OCI-LY7 (cell line): ENCODE measurements around the gene SLC9A9. TPM values are rescaled to one million over a fixed set of nuclear protein-coding genes. Genes with fewer than 3 reads are reported as not detected.

Experiments
- BruUV-seq: library from RNA; stranded (reverse); fragments of 400-500 nt; replicated peaks from 2 replicates; lab custom pipeline; 2021; lab: Mats Ljungman, UMichigan
- CTCF ChIA-PET: fragments of 300-600 bp; sonication (Branson Sonifier 250); formaldehyde crosslinking; loops from one replicate; lab custom pipeline; 2022; ENCODE audit warnings: antibody characterized with exemption; ENCODE audit not compliant: unreplicated experiment; lab: Charles Lee
- POLR2A ChIA-PET: fragments of 300-600 bp; sonication (Branson Sonifier 250); formaldehyde crosslinking; loops from one replicate; lab custom pipeline; 2022; ENCODE audit warnings: antibody characterized with exemption; lab: Charles Lee
- DNase-seq: peaks from one replicate; pipeline ENCODE4 v3.0.0-alpha.2; 2015; ENCODE audit warnings: low spot score
- H2AFZ ChIP-seq: fragments of 200-600 bp; sonication (generic), shearing (Covaris generic); 2 replicates; pipeline ENCODE4 v1.6.1; 2014; ENCODE audit warnings: mild to moderate bottlenecking, antibody characterized with exemption, low read length, moderate library complexity
- H3K27ac ChIP-seq: fragments of 200-600 bp; sonication (generic); 2 replicates; pipeline ENCODE4 v1.5.1; 2014; ENCODE audit warnings: mixed run types, low read depth, mild to moderate bottlenecking, moderate library complexity, low read length, inconsistent platforms; ENCODE audit not compliant: poor library complexity, severe bottlenecking
- H3K36me3 ChIP-seq: fragments of 200-600 bp; sonication (generic); 2 replicates; pipeline ENCODE4 v1.6.1; 2014; ENCODE audit warnings: mild to moderate bottlenecking, antibody characterized with exemption, low read length, moderate library complexity, mixed read lengths; ENCODE audit not compliant: insufficient read depth
- H3K4me1 ChIP-seq: fragments of 200-600 bp; sonication (generic); 2 replicates; pipeline ENCODE4 v1.5.1; 2014; ENCODE audit warnings: mild to moderate bottlenecking, low read length; ENCODE audit not compliant: insufficient read depth, poor library complexity, severe bottlenecking
- H3K4me2 ChIP-seq: fragments of 200-600 bp; sonication (generic); 2 replicates; pipeline ENCODE4 v1.6.1; 2014; ENCODE audit warnings: mild to moderate bottlenecking, low read length
- H3K4me3 ChIP-seq: fragments of 200-600 bp; sonication (generic); 2 replicates; pipeline ENCODE4 v1.5.1; 2014; ENCODE audit warnings: mild to moderate bottlenecking, low read depth, low read length; ENCODE audit not compliant: poor library complexity, severe bottlenecking
- H3K79me2 ChIP-seq: fragments of 200-600 bp; sonication (generic); 2 replicates; pipeline ENCODE4 v1.6.1; 2016; ENCODE audit warnings: low read depth, mild to moderate bottlenecking, low read length, moderate library complexity, mixed read lengths; ENCODE audit not compliant: insufficient read depth
- H3K9me2 ChIP-seq: fragments of 200-600 bp; sonication (generic); 2 replicates; pipeline ENCODE4 v1.6.1; 2016; ENCODE audit warnings: mild to moderate bottlenecking, low read length, mixed read lengths; ENCODE audit not compliant: insufficient read depth
- H3K9me3 ChIP-seq: fragments of 200-600 bp; sonication (generic); 2 replicates; pipeline ENCODE4 v1.6.1; 2014; ENCODE audit warnings: mild to moderate bottlenecking, mixed run types, low read length, mixed read lengths
- H4K20me1 ChIP-seq: fragments of 200-600 bp; sonication (generic); 2 replicates; pipeline ENCODE4 v1.6.1; 2014; ENCODE audit warnings: mild to moderate bottlenecking, antibody characterized with exemption, low read length, moderate library complexity, mixed read lengths; ENCODE audit not compliant: insufficient read depth
- CTCF ChIP-seq: fragments of 200-600 bp; sonication (generic); conservative IDR thresholded peaks from 2 replicates; pipeline ENCODE4 v1.5.1; 2014; ENCODE audit warnings: mild to moderate bottlenecking, antibody characterized with exemption, low read length, moderate library complexity, mixed read lengths
- EZH2phosphoT487 ChIP-seq: fragments of 200-600 bp; sonication (generic); IDR thresholded peaks from 2 replicates; pipeline ENCODE4 v1.6.1; 2018; ENCODE audit warnings: low read depth, borderline replicate concordance, mild to moderate bottlenecking, mixed run types, antibody characterized with exemption, low read length, moderate library complexity, mixed read lengths
- intact Hi-C: fragments of 100-400 bp; cut with micrococcal nuclease; formaldehyde crosslinking; loops from one replicate; pipeline ENCODE4 v1.10.0; 2022; ENCODE audit not compliant: unreplicated experiment
- total RNA-seq, 2 experiments: library from RNA; depleted of rRNA in 1 of 2; stranded (reverse); fragments of >200 nt in 1 of 2; shearing (Covaris generic) in 1 of 2; gene quantifications; 2 replicates each; pipeline ENCODE4 v1.2.3, GENCODE V29; 2014 to 2022

SLC9A9 gene
- total RNA-seq, 2 experiments from 2014 or later, result 9.3 to 14.8 TPM

- H3K4me2 ChIP-seq, result no peak overlapping the region
- CTCF ChIA-PET, result no interaction called here
- no peak for DNase-seq
Observed at GRCh38 chr3:143255739-143256138, 592.5 kb downstream of the SLC9A9 start.

GRCh38 chr3:143252931-143253330, 595.3 kb downstream of the SLC9A9 start:
- H3K79me2 ChIP-seq, result no peaks in the 10 kb centered on the region
- H3K4me1 ChIP-seq, result no peaks in the 10 kb centered on the region
- H3K36me3 ChIP-seq, result no peaks in the 10 kb centered on the region
- H3K4me2 ChIP-seq, result no peak overlapping the region
- no peaks in the 10 kb centered on the region for H3K9me2 ChIP-seq
- H3K4me3 ChIP-seq, result no peak overlapping the region
- no TSS peak for BruUV-seq
- no peak overlapping the region for H3K27ac ChIP-seq
- POLR2A ChIA-PET, result interaction anchor here (0.6 to 0.8 kb wide), 3 partner anchors 9 to 500 kb away, joined by 3 read pairs; no protein-coding TSS in a partner anchor
- DNase-seq, result no peak
- no peaks in the 10 kb centered on the region for H3K9me3 ChIP-seq
- CTCF ChIA-PET, result no interaction called here
- TF ChIP-seq EZH2phosphoT487 (no peak), CTCF (no peak)
- H4K20me1 ChIP-seq, result no peaks in the 10 kb centered on the region
- intact Hi-C loops, result no loop called here
- H2AFZ ChIP-seq, result no peak overlapping the region

More at GRCh38 chr3:143255739-143256138, 592.5 kb downstream of the SLC9A9 start:
- no TSS peak for BruUV-seq
- H4K20me1 ChIP-seq, result no peaks in the 10 kb centered on the region
- H2AFZ ChIP-seq, result no peak overlapping the region
- no peaks in the 10 kb centered on the region for H3K79me2 ChIP-seq
- no peaks in the 10 kb centered on the region for H3K36me3 ChIP-seq
- intact Hi-C loops, result no loop called here
- no peak overlapping the region for H3K4me3 ChIP-seq
- H3K4me1 ChIP-seq, result no peaks in the 10 kb centered on the region
- no peak for TF ChIP-seq CTCF
- TF ChIP-seq EZH2phosphoT487, result no peak
- POLR2A ChIA-PET, result interaction anchor here (0.6 to 0.7 kb wide), 3 partner anchors 33 to 1044 kb away, joined by 3 to 4 read pairs (median 3); no protein-coding TSS in a partner anchor
- H3K9me3 ChIP-seq, result no peaks in the 10 kb centered on the region
- H3K9me2 ChIP-seq, result no peaks in the 10 kb centered on the region
- H3K27ac ChIP-seq, result no peak overlapping the region

- BruUV-seq, result no TSS peak
- Histone ChIP-seq H3K4me3 (no peak overlapping the region), H2AFZ (no peak overlapping the region), H3K9me2 (no peaks in the 10 kb centered on the region), H3K36me3 (no peaks in the 10 kb centered on the region), H3K27ac (no peak overlapping the region), H3K9me3 (no peaks in the 10 kb centered on the region), H3K79me2 (no peaks in the 10 kb centered on the region), H3K4me1 (no peaks in the 10 kb centered on the region), H3K4me2 (no peak overlapping the region), H4K20me1 (no peaks in the 10 kb centered on the region)
- POLR2A ChIA-PET, result interaction anchor here (1.4 kb wide), 1 partner anchor 12 kb away, joined by 4 read pairs; no protein-coding TSS in a partner anchor
- no peak for DNase-seq
- intact Hi-C loops, result no loop called here
- TF ChIP-seq CTCF (no peak), EZH2phosphoT487 (no peak)
- CTCF ChIA-PET, result no interaction called here
Observed at GRCh38 chr3:143249014-143249413, 599.3 kb downstream of the SLC9A9 start.
